ENCODE measurements around the gene PCBD2.

DNA sequence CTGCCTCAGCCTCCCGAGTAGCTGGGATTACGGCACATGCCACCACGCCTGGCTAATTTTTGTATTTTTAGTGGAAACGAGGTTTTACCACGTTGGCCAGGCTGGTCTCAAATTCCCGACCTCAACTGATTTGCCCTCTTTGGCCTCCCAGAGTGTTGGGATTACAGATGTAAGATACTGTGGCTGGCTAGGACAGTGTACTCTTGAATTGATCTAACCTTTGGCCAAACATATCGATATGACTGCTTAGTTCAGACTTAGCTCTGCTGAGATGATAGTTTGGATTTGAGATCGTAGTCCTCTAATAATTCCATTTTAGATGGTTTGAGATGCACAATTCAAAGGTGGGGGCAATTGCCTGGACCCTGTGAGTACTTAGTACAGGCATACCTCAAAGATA lies 15.6 kb upstream of the PCBD2 start:
- TF ChIP-seq CTCF (conservative IDR thresholded peaks at IDR 0.05; ENCODE audit: low read depth, low read length), result no peak
- no peak for TF ChIP-seq EZH2phosphoT487 (IDR thresholded peaks at IDR 0.05; ENCODE audit: borderline replicate concordance, low read length)
- TF ChIP-seq EZH2 (IDR thresholded peaks at IDR 0.05; ENCODE audit: low read length, unreplicated experiment), result no peak
